ENCODE measurements around the gene FLOT1.
"Not testable (repeated sequence)": the region's sequence is repeated elsewhere in the genome, so short reads cannot be mapped to it uniquely, and the experiment has no call there.

FLOT1 gene

GRCh38 chr6:30723843-30724741 is 18.4 kb downstream of the FLOT1 start:
- in situ Hi-C loops (cut with MboI; ENCODE audit: low sequenced_read_pairs): not testable (repeated sequence)

GRCh38 chr6:30723159-30723842 is 19.2 kb downstream of the FLOT1 start:
- in situ Hi-C loops (cut with MboI; ENCODE audit: low sequenced_read_pairs): not testable (repeated sequence)

GRCh38 chr6:30722280-30723112 is 20.0 kb downstream of the FLOT1 start:
- in situ Hi-C loops (cut with MboI; ENCODE audit: low sequenced_read_pairs): no loop called here

GRCh38 chr6:30722025-30722279 is 20.5 kb downstream of the FLOT1 start:
- in situ Hi-C loops (cut with MboI; ENCODE audit: low sequenced_read_pairs): not testable (repeated sequence)

- in situ Hi-C loops (cut with MboI; ENCODE audit: low sequenced_read_pairs): no loop called here
Observed at GRCh38 chr6:30721198-30722024, 21.1 kb downstream of the FLOT1 start.

- in situ Hi-C loops (cut with MboI; ENCODE audit: low sequenced_read_pairs): no loop called here
Observed at GRCh38 chr6:30720738-30721197, 21.7 kb downstream of the FLOT1 start.

GRCh38 chr6:30719791-30720737 is 22.4 kb downstream of the FLOT1 start, which contains the start of gene TUBB:
Gene TUBB (plus strand): TSS chr6:30720352. CDS start chr6:30720507, 155 bp downstream.
- in situ Hi-C loops (cut with MboI; ENCODE audit: low sequenced_read_pairs): loop anchor here (5.0 kb wide), 1 partner anchor 38 kb away; no protein-coding TSS in a partner anchor

- in situ Hi-C loops (cut with MboI; ENCODE audit: low sequenced_read_pairs): loop anchor here (5.0 kb wide), 1 partner anchor 37 kb away; no protein-coding TSS in a partner anchor
Observed at GRCh38 chr6:30719356-30719755, 23.1 kb downstream of the FLOT1 start.

GRCh38 chr6:30717845-30718720 is 24.4 kb downstream of the FLOT1 start:
- in situ Hi-C loops (cut with MboI; ENCODE audit: low sequenced_read_pairs): loop anchor here (5.0 kb wide), 1 partner anchor 36 kb away; no protein-coding TSS in a partner anchor

GRCh38 chr6:30717129-30717844 is 25.2 kb downstream of the FLOT1 start, which contains the start of gene MDC1:
Gene MDC1 (minus strand): TSS chr6:30717281. CDS start chr6:30715175, 2,106 bp downstream.
- in situ Hi-C loops (cut with MboI; ENCODE audit: low sequenced_read_pairs): loop anchor here (5.0 kb wide), 1 partner anchor 35 kb away; no protein-coding TSS in a partner anchor

- in situ Hi-C loops (cut with MboI; ENCODE audit: low sequenced_read_pairs): loop anchor here (5.0 kb wide), 1 partner anchor 35 kb away; no protein-coding TSS in a partner anchor
Observed at GRCh38 chr6:30716879-30717128, 25.7 kb downstream of the FLOT1 start.

- in situ Hi-C loops (cut with MboI; ENCODE audit: low sequenced_read_pairs): no loop called here
Observed at GRCh38 chr6:30714263-30714662, 28.2 kb downstream of the FLOT1 start.

- in situ Hi-C loops (cut with MboI; ENCODE audit: low sequenced_read_pairs): no loop called here
Observed at GRCh38 chr6:30712441-30712945, 30.0 kb downstream of the FLOT1 start.

GRCh38 chr6:30711758-30712380 is 30.6 kb downstream of the FLOT1 start:
- in situ Hi-C loops (cut with MboI; ENCODE audit: low sequenced_read_pairs): no loop called here

- in situ Hi-C loops (cut with MboI; ENCODE audit: low sequenced_read_pairs): no loop called here
Observed at GRCh38 chr6:30709101-30709868, 33.2 kb downstream of the FLOT1 start.

GRCh38 chr6:30707281-30707850 is 35.1 kb downstream of the FLOT1 start:
- in situ Hi-C loops (cut with MboI; ENCODE audit: low sequenced_read_pairs): no loop called here
